Ishikawa (cell line): ENCODE measurements around the gene RALGAPA1.

ENCODE experiments used
- EP300 ChIP-seq: IDR thresholded peaks from 2 replicates; pipeline ENCODE4 v1.6.1; 2012; ENCODE audit warnings: borderline replicate concordance
- FOXM1 ChIP-seq: IDR thresholded peaks from 2 replicates; pipeline ENCODE4 v1.6.1; 2012; ENCODE audit warnings: low read depth, borderline replicate concordance
- ZBTB7A ChIP-seq: IDR thresholded peaks from 2 replicates; pipeline ENCODE4 v1.6.1; 2012; ENCODE audit warnings: low read depth

DNA sequence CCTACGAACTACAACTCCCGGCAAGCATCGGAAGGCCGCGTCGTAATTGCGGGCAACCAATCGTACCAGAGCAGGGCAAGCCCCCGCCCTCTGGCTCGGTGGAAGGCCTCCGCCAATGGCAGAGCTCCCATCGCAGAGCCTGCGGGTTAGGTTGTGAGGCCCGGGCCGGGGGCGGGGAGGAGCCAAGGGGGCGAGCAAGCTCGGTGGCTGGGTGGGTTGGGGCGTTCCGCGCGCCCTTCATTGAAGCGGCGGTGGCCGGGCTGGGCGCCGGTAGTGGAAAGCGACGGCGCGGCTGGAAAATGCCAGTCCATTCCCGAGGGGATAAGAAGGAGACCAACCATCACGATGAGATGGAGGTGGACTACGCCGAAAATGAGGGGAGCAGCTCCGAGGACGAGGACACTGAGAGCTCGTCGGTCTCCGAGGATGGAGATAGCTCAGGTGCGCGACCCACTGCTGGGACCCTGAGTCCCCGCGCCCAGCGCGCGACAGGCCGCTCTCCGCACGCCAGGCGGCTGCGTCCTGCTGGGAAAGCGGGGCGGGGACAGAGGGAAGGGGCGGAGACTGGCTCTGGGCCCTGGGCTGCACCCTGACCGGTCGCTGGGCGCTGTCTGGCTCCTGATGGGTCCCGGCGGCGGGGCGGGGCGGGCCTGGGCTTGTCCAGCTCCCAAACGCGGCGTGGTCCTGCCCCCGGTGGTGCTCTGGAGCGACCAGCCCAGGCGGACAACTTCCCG is 17.3 kb upstream of the RALGAPA1 start, which contains the start of gene BRMS1L:
- TF ChIP-seq EP300 (0 out of 2 replicates have a peak, but pooled peaks have one; percentile 40), ZBTB7A (peak; percentile 61; the same call in 1 of the 2 replicates), FOXM1 (no peak; the same call in 1 of the 2 replicates)
